GM23338 (cell line): Measurements from ENCODE around the gene ABI1. TPM values are rescaled to one million over a fixed set of nuclear protein-coding genes. Genes with fewer than 3 reads are reported as not detected.

Source experiments
- ATAC-seq: fragments of 200-7000 bp; cut with Tn5 transposase; 3 replicates; pipeline ENCODE4 v1.9.1; 2020
- DNase-seq: peaks from one replicate; pipeline ENCODE4 v3.0.0-alpha.2; 2015; ENCODE audit warnings: low spot score
- H2AFZ ChIP-seq: fragments of 200-600 bp; sonication (generic); 2 replicates; pipeline ENCODE4 v1.8.0; 2016; ENCODE audit warnings: antibody characterized with exemption, mild to moderate bottlenecking, moderate library complexity
- H3F3A ChIP-seq: fragments of 200-600 bp; sonication (generic); replicated peaks from 2 replicates; pipeline ENCODE4 v1.8.0; 2017; ENCODE audit warnings: antibody characterized with exemption, mixed run types, low read depth
- H3K27ac ChIP-seq: fragments of 200-600 bp; sonication (generic); 2 replicates; pipeline ENCODE4 v1.6.1; 2016; ENCODE audit warnings: low read depth
- H3K27me3 ChIP-seq: fragments of 200-600 bp; sonication (generic); 2 replicates; pipeline ENCODE4 v1.8.0; 2016; ENCODE audit warnings: mild to moderate bottlenecking, mixed run types, moderate library complexity; ENCODE audit not compliant: insufficient read depth
- H3K36me3 ChIP-seq: fragments of 200-600 bp; sonication (generic); 2 replicates; pipeline ENCODE4 v1.8.0; 2016; ENCODE audit warnings: mild to moderate bottlenecking; ENCODE audit not compliant: insufficient read depth
- H3K4me1 ChIP-seq: fragments of 200-600 bp; sonication (generic); 2 replicates; pipeline ENCODE4 v1.8.0; 2016; ENCODE audit warnings: mild to moderate bottlenecking, moderate library complexity; ENCODE audit not compliant: insufficient read depth
- H3K4me2 ChIP-seq: fragments of 200-600 bp; sonication (generic); 2 replicates; pipeline ENCODE4 v1.7.1; 2017; ENCODE audit warnings: mixed run types
- H3K4me3 ChIP-seq: fragments of 200-600 bp; sonication (generic); 2 replicates; pipeline ENCODE4 v1.6.1; 2016; ENCODE audit warnings: mixed run types
- H3K79me2 ChIP-seq: fragments of 200-600 bp; sonication (generic); replicated peaks from 2 replicates; pipeline ENCODE4 v1.8.0; 2017; ENCODE audit warnings: mild to moderate bottlenecking; ENCODE audit not compliant: insufficient read depth
- H3K9me2 ChIP-seq: fragments of 200-600 bp; sonication (generic); 2 replicates; pipeline ENCODE4 v1.8.0; 2017; ENCODE audit not compliant: insufficient read depth
- H4K20me1 ChIP-seq: fragments of 200-600 bp; sonication (generic); replicated peaks from 2 replicates; pipeline ENCODE4 v1.8.0; 2017; ENCODE audit warnings: mild to moderate bottlenecking; ENCODE audit not compliant: insufficient read depth
- H3K27ac Mint-ChIP-seq: 2 replicates; pipeline ENCODE4 v1.8.0; 2020; ENCODE audit warnings: inconsistent platforms, mild to moderate bottlenecking, moderate library complexity, mixed read lengths
- H3K27me3 Mint-ChIP-seq: 3 replicates; pipeline ENCODE4 v1.8.0; 2022; ENCODE audit warnings: low read depth, mild to moderate bottlenecking, moderate library complexity, mixed read lengths, inconsistent platforms; ENCODE audit not compliant: insufficient read depth, poor library complexity
- H3K36me3 Mint-ChIP-seq: 3 replicates; pipeline ENCODE4 v1.8.0; 2021; ENCODE audit warnings: low read depth, mild to moderate bottlenecking, inconsistent platforms, moderate library complexity, mixed read lengths
- H3K4me1 Mint-ChIP-seq: 3 replicates; pipeline ENCODE4 v1.8.0; 2020; ENCODE audit warnings: mild to moderate bottlenecking, inconsistent platforms, mixed read lengths
- H3K4me3 Mint-ChIP-seq: 3 replicates; pipeline ENCODE4 v1.8.0; 2021; ENCODE audit warnings: moderate library complexity, mild to moderate bottlenecking, inconsistent platforms, mixed read lengths
- H3K9me3 Mint-ChIP-seq: 3 replicates; pipeline ENCODE4 v1.8.0; 2020; ENCODE audit warnings: moderate library complexity, mild to moderate bottlenecking, inconsistent platforms, mixed read lengths
- CREB1 ChIP-seq: fragments of 250-450 bp; sonication (Bioruptor Pico); IDR thresholded peaks from 2 replicates; pipeline ENCODE4 v1.5.0; 2020; ENCODE audit warnings: low read depth, mild to moderate bottlenecking, moderate library complexity
- EZH2 ChIP-seq: fragments of 200-600 bp; sonication (generic); IDR thresholded peaks from one replicate; pipeline ENCODE4 v1.8.0; 2017; ENCODE audit warnings: antibody characterized with exemption, mild to moderate bottlenecking, low read depth; ENCODE audit not compliant: unreplicated experiment
- EZH2phosphoT487 ChIP-seq: fragments of 200-600 bp; sonication (generic); IDR thresholded peaks from one replicate; pipeline ENCODE4 v1.8.1; 2018; ENCODE audit warnings: antibody characterized with exemption; ENCODE audit not compliant: unreplicated experiment
- JUNB ChIP-seq: IDR thresholded peaks from one replicate; pipeline ENCODE4 v1.6.1; 2016; ENCODE audit warnings: antibody characterized with exemption; ENCODE audit not compliant: unreplicated experiment
- STAT1 ChIP-seq: IDR thresholded peaks from one replicate; pipeline ENCODE4 v1.6.1; 2016; ENCODE audit warnings: antibody characterized with exemption; ENCODE audit not compliant: unreplicated experiment
- ZNF114 ChIP-seq: fragments of 250-450 bp; sonication (Bioruptor Pico); IDR thresholded peaks from 2 replicates; pipeline ENCODE4 v1.5.0; 2020; ENCODE audit warnings: mild to moderate bottlenecking, moderate library complexity
- ZNF331 ChIP-seq: fragments of 250-450 bp; sonication (Bioruptor Pico); IDR thresholded peaks from 2 replicates; pipeline ENCODE4 v1.5.0; 2020; ENCODE audit warnings: low read depth, mild to moderate bottlenecking, moderate library complexity
- polyA plus RNA-seq: library from polyadenylated mRNA; unstranded; fragments of >200 nt; fragmentation: Nextera tagmentation; extraction: Ambion mirVana; gene quantifications from 2 replicates; pipeline ENCODE4 v1.2.1, GENCODE V29; 2016
- total RNA-seq: library from RNA; depleted of rRNA; stranded (reverse); fragments of >200 nt; shearing (Covaris generic); gene quantifications from 2 replicates; pipeline ENCODE4 v1.2.3, GENCODE V29; 2014
- TF ChIP-seq, protein P1 (sequence below): IDR thresholded peaks from 2 replicates; pipeline ENCODE4 v1.6.1; 2016; ENCODE audit warnings: antibody characterized with exemption
- TF ChIP-seq, protein P2 (sequence below): fragments of 250-450 bp; sonication (Bioruptor Pico); IDR thresholded peaks from 2 replicates; pipeline ENCODE4 v1.5.0; 2020; ENCODE audit warnings: mild to moderate bottlenecking, moderate library complexity
- TF ChIP-seq, protein P3 (sequence below): IDR thresholded peaks from one replicate; pipeline ENCODE4 v1.6.1; 2018; ENCODE audit warnings: antibody characterized with exemption; ENCODE audit not compliant: unreplicated experiment

The ABI1 gene
- total and polyA plus RNA-seq, 2 experiments from 2014 or later = 22.3 to 30.7 TPM

DNA sequence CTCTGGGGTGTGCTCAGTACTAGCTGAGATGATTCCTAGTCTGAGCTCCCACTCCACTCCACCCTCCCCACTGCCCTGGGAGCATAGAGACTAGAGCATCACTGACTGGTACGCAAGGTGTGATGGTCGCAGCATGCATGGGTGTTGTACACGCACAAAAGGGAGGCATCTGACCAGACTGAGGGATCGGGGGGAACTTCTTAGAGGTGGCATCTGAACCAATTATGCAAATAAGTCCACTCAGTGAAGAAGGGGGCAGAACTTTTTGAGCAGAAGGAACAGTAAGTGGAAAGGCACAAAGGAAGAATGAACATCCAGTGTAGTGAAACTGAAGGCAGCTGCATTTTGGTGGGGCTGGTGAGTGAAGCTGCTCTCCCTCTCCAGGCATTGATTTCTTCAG lies 137.7 kb downstream of the ABI1 start:
- no peak overlapping the region for H3K4me3 Mint-ChIP-seq
- no peak overlapping the region for H3K27ac Mint-ChIP-seq
- H3K9me3 Mint-ChIP-seq = no peaks in the 10 kb centered on the region
- DNase-seq = no peak
- H3K4me1 Mint-ChIP-seq = no peaks in the 10 kb centered on the region
- Histone ChIP-seq H3K79me2 (no peaks in the 10 kb centered on the region), H3K27me3 (no peaks in the 10 kb centered on the region), H3K9me2 (no peaks in the 10 kb centered on the region), H3K27ac (no peak overlapping the region), H3F3A (no peaks in the 10 kb centered on the region), H3K4me2 (no peak overlapping the region), H3K4me1 (no peaks in the 10 kb centered on the region), H3K36me3 (0 out of 2 replicates have a peak, but pooled peaks cover 21% of the 10 kb centered on the region), H2AFZ (no peak overlapping the region), H4K20me1 (peaks cover 2% of the 10 kb centered on the region; the same call in 1 of the 2 replicates), H3K4me3 (no peak overlapping the region)
- no peak for ATAC-seq
- peaks cover 73% of the 10 kb centered on the region for H3K36me3 Mint-ChIP-seq
- no peak for TF ChIP-seq ZNF331 (CRISPR knock-in tag)
- TF ChIP-seq ZNF114 (CRISPR knock-in tag) = no peak
- no peak for TF ChIP-seq STAT1
- TF ChIP-seq JUNB = no peak
- TF ChIP-seq, protein P1, sequence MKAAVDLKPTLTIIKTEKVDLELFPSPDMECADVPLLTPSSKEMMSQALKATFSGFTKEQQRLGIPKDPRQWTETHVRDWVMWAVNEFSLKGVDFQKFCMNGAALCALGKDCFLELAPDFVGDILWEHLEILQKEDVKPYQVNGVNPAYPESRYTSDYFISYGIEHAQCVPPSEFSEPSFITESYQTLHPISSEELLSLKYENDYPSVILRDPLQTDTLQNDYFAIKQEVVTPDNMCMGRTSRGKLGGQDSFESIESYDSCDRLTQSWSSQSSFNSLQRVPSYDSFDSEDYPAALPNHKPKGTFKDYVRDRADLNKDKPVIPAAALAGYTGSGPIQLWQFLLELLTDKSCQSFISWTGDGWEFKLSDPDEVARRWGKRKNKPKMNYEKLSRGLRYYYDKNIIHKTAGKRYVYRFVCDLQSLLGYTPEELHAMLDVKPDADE = no peak
- TF ChIP-seq EZH2phosphoT487 = no peak
- no peak for TF ChIP-seq EZH2
- H3K27me3 Mint-ChIP-seq = no peaks in the 10 kb centered on the region

DNA sequence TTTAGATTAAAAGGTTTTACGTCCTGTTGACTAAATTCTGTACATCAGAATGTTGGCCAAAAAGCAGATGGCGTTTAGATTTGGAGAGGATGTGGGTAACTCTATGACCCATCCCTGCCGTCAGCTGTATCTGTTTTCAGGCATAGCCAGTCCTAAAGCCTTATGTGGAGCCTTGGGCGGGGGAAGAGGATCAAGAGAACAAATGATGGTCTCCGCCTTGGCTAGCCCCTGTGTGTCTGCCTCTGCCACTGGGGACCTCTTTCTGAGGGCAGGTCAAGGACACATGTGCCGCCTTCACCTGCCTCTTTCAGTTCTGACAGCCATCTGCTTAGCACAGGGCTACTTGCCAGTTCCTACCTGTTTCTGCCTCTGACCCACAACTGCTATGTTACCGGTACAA lies 139.2 kb downstream of the ABI1 start:
- no peak overlapping the region for H2AFZ ChIP-seq
- Mint-ChIP-seq H3K27ac (no peak overlapping the region), H3K4me1 (no peaks in the 10 kb centered on the region), H3K36me3 (peaks cover 62% of the 10 kb centered on the region), H3K4me3 (no peak overlapping the region), H3K27me3 (no peaks in the 10 kb centered on the region), H3K9me3 (no peaks in the 10 kb centered on the region)
- H3F3A ChIP-seq = no peaks in the 10 kb centered on the region
- no peak overlapping the region for H3K27ac ChIP-seq
- H4K20me1 ChIP-seq = peaks cover 2% of the 10 kb centered on the region; the same call in 1 of the 2 replicates
- no peak overlapping the region for H3K4me3 ChIP-seq
- H3K9me2 ChIP-seq = no peaks in the 10 kb centered on the region
- no peaks in the 10 kb centered on the region for H3K79me2 ChIP-seq
- H3K36me3 ChIP-seq = peaks cover 17% of the 10 kb centered on the region; the same call in 1 of the 2 replicates
- no peak overlapping the region for H3K4me2 ChIP-seq
- DNase-seq (no peak), ATAC-seq (no peak)
- no peaks in the 10 kb centered on the region for H3K27me3 ChIP-seq
- H3K4me1 ChIP-seq = no peaks in the 10 kb centered on the region
- no peak for TF ChIP-seq CREB1 (CRISPR knock-in tag)
- TF ChIP-seq, protein P2, sequence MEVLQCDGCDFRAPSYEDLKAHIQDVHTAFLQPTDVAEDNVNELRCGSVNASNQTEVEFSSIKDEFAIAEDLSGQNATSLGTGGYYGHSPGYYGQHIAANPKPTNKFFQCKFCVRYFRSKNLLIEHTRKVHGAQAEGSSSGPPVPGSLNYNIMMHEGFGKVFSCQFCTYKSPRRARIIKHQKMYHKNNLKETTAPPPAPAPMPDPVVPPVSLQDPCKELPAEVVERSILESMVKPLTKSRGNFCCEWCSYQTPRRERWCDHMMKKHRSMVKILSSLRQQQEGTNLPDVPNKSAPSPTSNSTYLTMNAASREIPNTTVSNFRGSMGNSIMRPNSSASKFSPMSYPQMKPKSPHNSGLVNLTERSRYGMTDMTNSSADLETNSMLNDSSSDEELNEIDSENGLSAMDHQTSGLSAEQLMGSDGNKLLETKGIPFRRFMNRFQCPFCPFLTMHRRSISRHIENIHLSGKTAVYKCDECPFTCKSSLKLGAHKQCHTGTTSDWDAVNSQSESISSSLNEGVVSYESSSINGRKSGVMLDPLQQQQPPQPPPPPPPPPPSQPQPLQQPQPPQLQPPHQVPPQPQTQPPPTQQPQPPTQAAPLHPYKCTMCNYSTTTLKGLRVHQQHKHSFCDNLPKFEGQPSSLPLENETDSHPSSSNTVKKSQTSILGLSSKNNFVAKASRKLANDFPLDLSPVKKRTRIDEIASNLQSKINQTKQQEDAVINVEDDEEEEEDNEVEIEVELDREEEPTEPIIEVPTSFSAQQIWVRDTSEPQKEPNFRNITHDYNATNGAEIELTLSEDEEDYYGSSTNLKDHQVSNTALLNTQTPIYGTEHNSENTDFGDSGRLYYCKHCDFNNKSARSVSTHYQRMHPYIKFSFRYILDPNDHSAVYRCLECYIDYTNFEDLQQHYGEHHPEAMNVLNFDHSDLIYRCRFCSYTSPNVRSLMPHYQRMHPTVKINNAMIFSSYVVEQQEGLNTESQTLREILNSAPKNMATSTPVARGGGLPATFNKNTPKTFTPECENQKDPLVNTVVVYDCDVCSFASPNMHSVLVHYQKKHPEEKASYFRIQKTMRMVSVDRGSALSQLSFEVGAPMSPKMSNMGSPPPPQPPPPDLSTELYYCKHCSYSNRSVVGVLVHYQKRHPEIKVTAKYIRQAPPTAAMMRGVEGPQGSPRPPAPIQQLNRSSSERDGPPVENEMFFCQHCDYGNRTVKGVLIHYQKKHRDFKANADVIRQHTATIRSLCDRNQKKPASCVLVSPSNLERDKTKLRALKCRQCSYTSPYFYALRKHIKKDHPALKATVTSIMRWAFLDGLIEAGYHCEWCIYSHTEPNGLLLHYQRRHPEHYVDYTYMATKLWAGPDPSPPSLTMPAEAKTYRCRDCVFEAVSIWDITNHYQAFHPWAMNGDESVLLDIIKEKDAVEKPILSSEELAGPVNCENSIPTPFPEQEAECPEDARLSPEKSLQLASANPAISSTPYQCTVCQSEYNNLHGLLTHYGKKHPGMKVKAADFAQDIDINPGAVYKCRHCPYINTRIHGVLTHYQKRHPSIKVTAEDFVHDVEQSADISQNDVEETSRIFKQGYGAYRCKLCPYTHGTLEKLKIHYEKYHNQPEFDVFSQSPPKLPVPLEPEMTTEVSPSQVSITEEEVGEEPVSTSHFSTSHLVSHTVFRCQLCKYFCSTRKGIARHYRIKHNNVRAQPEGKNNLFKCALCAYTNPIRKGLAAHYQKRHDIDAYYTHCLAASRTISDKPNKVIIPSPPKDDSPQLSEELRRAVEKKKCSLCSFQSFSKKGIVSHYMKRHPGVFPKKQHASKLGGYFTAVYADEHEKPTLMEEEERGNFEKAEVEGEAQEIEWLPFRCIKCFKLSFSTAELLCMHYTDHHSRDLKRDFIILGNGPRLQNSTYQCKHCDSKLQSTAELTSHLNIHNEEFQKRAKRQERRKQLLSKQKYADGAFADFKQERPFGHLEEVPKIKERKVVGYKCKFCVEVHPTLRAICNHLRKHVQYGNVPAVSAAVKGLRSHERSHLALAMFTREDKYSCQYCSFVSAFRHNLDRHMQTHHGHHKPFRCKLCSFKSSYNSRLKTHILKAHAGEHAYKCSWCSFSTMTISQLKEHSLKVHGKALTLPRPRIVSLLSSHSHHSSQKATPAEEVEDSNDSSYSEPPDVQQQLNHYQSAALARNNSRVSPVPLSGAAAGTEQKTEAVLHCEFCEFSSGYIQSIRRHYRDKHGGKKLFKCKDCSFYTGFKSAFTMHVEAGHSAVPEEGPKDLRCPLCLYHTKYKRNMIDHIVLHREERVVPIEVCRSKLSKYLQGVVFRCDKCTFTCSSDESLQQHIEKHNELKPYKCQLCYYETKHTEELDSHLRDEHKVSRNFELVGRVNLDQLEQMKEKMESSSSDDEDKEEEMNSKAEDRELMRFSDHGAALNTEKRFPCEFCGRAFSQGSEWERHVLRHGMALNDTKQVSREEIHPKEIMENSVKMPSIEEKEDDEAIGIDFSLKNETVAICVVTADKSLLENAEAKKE (CRISPR knock-in tag) = no peak
- TF ChIP-seq STAT1 = no peak
- no peak for TF ChIP-seq JUNB
- TF ChIP-seq ZNF331 (CRISPR knock-in tag) = no peak
- TF ChIP-seq, protein P3, sequence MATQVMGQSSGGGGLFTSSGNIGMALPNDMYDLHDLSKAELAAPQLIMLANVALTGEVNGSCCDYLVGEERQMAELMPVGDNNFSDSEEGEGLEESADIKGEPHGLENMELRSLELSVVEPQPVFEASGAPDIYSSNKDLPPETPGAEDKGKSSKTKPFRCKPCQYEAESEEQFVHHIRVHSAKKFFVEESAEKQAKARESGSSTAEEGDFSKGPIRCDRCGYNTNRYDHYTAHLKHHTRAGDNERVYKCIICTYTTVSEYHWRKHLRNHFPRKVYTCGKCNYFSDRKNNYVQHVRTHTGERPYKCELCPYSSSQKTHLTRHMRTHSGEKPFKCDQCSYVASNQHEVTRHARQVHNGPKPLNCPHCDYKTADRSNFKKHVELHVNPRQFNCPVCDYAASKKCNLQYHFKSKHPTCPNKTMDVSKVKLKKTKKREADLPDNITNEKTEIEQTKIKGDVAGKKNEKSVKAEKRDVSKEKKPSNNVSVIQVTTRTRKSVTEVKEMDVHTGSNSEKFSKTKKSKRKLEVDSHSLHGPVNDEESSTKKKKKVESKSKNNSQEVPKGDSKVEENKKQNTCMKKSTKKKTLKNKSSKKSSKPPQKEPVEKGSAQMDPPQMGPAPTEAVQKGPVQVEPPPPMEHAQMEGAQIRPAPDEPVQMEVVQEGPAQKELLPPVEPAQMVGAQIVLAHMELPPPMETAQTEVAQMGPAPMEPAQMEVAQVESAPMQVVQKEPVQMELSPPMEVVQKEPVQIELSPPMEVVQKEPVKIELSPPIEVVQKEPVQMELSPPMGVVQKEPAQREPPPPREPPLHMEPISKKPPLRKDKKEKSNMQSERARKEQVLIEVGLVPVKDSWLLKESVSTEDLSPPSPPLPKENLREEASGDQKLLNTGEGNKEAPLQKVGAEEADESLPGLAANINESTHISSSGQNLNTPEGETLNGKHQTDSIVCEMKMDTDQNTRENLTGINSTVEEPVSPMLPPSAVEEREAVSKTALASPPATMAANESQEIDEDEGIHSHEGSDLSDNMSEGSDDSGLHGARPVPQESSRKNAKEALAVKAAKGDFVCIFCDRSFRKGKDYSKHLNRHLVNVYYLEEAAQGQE = no peak
- no peak for TF ChIP-seq ZNF114 (CRISPR knock-in tag)
